OCI-M2 (cell line): ENCODE results near the gene CDK8.
"Not testable (repeated sequence)": the region's sequence is repeated elsewhere in the genome, so short reads cannot be mapped to it uniquely, and the experiment has no call there.

Source experiments
- DNase-seq: peaks from one replicate; lab custom pipeline; 2025; ENCODE audit not compliant: unreplicated experiment; lab: John Stamatoyannopoulos, UW

Gene CDK8

GRCh38 chr13:26253262-26253786 is 605 bp upstream of the CDK8 start:
- DNase-seq = no peak

- DNase-seq = no peak
These were observed 718 bp downstream of the CDK8 start for GRCh38 chr13:26254583-26255111.

- DNase-seq = no peak
These were observed 1.2 kb downstream of the CDK8 start for GRCh38 chr13:26255115-26255514.

- DNase-seq = no peak
These were observed 1.9 kb downstream of the CDK8 start for GRCh38 chr13:26255691-26256277.

GRCh38 chr13:26257049-26257448 is 3.1 kb downstream of the CDK8 start:
- no peak for DNase-seq

GRCh38 chr13:26259634-26260033 is 5.7 kb downstream of the CDK8 start:
- no peak for DNase-seq

GRCh38 chr13:26262156-26262555 is 8.2 kb downstream of the CDK8 start:
- no peak for DNase-seq

- no peak for DNase-seq
These were observed 12.4 kb downstream of the CDK8 start for GRCh38 chr13:26266311-26266710.

GRCh38 chr13:26270707-26271106 is 16.8 kb downstream of the CDK8 start:
- DNase-seq = no peak

GRCh38 chr13:26272621-26273020 is 18.7 kb downstream of the CDK8 start:
- no peak for DNase-seq

- no peak for DNase-seq
These were observed 26.4 kb downstream of the CDK8 start for GRCh38 chr13:26280295-26280694.

GRCh38 chr13:26280822-26281221 is 26.9 kb downstream of the CDK8 start:
- DNase-seq = no peak

GRCh38 chr13:26285911-26286310 is 32.0 kb downstream of the CDK8 start:
- DNase-seq = not testable (repeated sequence)

GRCh38 chr13:26288838-26289237 is 34.9 kb downstream of the CDK8 start:
- not testable (repeated sequence) for DNase-seq

GRCh38 chr13:26295812-26296211 is 41.9 kb downstream of the CDK8 start:
- no peak for DNase-seq

GRCh38 chr13:26299168-26299750 is 45.3 kb downstream of the CDK8 start:
- DNase-seq = no peak

- DNase-seq = no peak
These were observed 46.2 kb downstream of the CDK8 start for GRCh38 chr13:26300140-26300539.

- no peak for DNase-seq
These were observed 51.7 kb downstream of the CDK8 start for GRCh38 chr13:26305676-26306075.

- DNase-seq = no peak
These were observed 53.8 kb downstream of the CDK8 start for GRCh38 chr13:26307701-26308100.

- no peak for DNase-seq
These were observed 54.3 kb downstream of the CDK8 start for GRCh38 chr13:26308250-26308649.

- no peak for DNase-seq
These were observed 54.9 kb downstream of the CDK8 start for GRCh38 chr13:26308836-26309235.

GRCh38 chr13:26310003-26310402 is 56.1 kb downstream of the CDK8 start:
- no peak for DNase-seq

GRCh38 chr13:26310470-26310869 is 56.5 kb downstream of the CDK8 start:
- DNase-seq = no peak
